HEK293 (cell line): ENCODE measurements around the gene ESPL1.

Experiments used
- CTCF ChIA-PET: fragments of 350-600 bp; formaldehyde crosslinking; extraction: SDS; loops from one replicate; lab custom pipeline; 2021; ENCODE audit warnings: antibody characterized with exemption; lab: Yijun Ruan, JAX
- POLR2A ChIA-PET: fragments of 300-600 bp; formaldehyde crosslinking; extraction: SDS; loops from one replicate; lab custom pipeline; 2020; ENCODE audit warnings: antibody characterized with exemption, inconsistent platforms; lab: Yijun Ruan, JAX
- H3K27ac ChIP-seq: fragments of 200-500 bp; sonication (Bioruptor generic); 2 replicates; pipeline ENCODE4 v1.5.1; 2014; ENCODE audit warnings: low read depth, low read length, control low read depth, inconsistent platforms; ENCODE audit errors: extremely low read depth
- H3K36me3 ChIP-seq, 2 experiments: fragments of 200-500 bp in 1 of 2; sonication (Bioruptor generic) in 1 of 2; 1 replicate in 1 of 2; 2 replicates in 1 of 2; pipeline ENCODE4 v1.5.1; 2014 to 2017; ENCODE audit warnings: inconsistent platforms in 2 of 2, low read length in 2 of 2; ENCODE audit not compliant: control insufficient read depth in 2 of 2, insufficient read depth in 1 of 2
- H3K4me1 ChIP-seq: fragments of 200-500 bp; sonication (Bioruptor generic); 2 replicates; pipeline ENCODE4 v1.5.1; 2014; ENCODE audit warnings: mild to moderate bottlenecking, low read length, inconsistent platforms; ENCODE audit not compliant: control insufficient read depth, insufficient read depth
- H3K4me3 ChIP-seq: 2 replicates; pipeline ENCODE4 v1.5.1; 2011; ENCODE audit warnings: low read depth, mild to moderate bottlenecking, control low read depth, low read length, moderate library complexity
- H3K9me3 ChIP-seq: fragments of 200-500 bp; sonication (Bioruptor generic); 2 replicates; pipeline ENCODE4 v1.5.1; 2014; ENCODE audit warnings: low read depth, low read length, inconsistent platforms; ENCODE audit not compliant: control insufficient read depth, insufficient read depth
- ATF2 ChIP-seq: fragments of 450-650 bp; formaldehyde crosslinking; IDR thresholded peaks from 2 replicates; pipeline ENCODE4 v1.5.1; 2016; ENCODE audit warnings: missing biosample characterization, missing genetic modification characterization, low read depth
- KLF16 ChIP-seq: fragments of 450-650 bp; formaldehyde crosslinking; IDR thresholded peaks from 2 replicates; pipeline ENCODE4 v1.5.1; 2017; ENCODE audit warnings: missing biosample characterization, missing genetic modification characterization
- KLF17 ChIP-seq: fragments of 450-650 bp; formaldehyde crosslinking; IDR thresholded peaks from 2 replicates; pipeline ENCODE4 v1.5.1; 2016; ENCODE audit warnings: missing biosample characterization, missing genetic modification characterization
- KLF8 ChIP-seq: fragments of 450-650 bp; formaldehyde crosslinking; IDR thresholded peaks from 2 replicates; pipeline ENCODE4 v1.5.1; 2016; ENCODE audit warnings: missing biosample characterization, missing genetic modification characterization
- PRDM6 ChIP-seq: fragments of 450-650 bp; formaldehyde crosslinking; IDR thresholded peaks from 2 replicates; pipeline ENCODE4 v1.5.1; 2017; ENCODE audit warnings: missing biosample characterization, missing genetic modification characterization
- SCRT1 ChIP-seq: fragments of 450-650 bp; formaldehyde crosslinking; IDR thresholded peaks from 2 replicates; pipeline ENCODE4 v1.5.1; 2016; ENCODE audit warnings: missing biosample characterization, missing genetic modification characterization, borderline replicate concordance
- SP3 ChIP-seq: fragments of 450-650 bp; formaldehyde crosslinking; IDR thresholded peaks from 2 replicates; pipeline ENCODE4 v1.5.1; 2016; ENCODE audit warnings: missing biosample characterization, missing genetic modification characterization
- SP7 ChIP-seq: fragments of 450-650 bp; formaldehyde crosslinking; IDR thresholded peaks from 2 replicates; pipeline ENCODE4 v1.5.1; 2016; ENCODE audit warnings: missing biosample characterization, missing genetic modification characterization
- WT1 ChIP-seq: fragments of 450-650 bp; formaldehyde crosslinking; IDR thresholded peaks from 2 replicates; pipeline ENCODE4 v1.5.1; 2016; ENCODE audit warnings: missing biosample characterization, missing genetic modification characterization
- ZBTB1 ChIP-seq: fragments of 450-650 bp; formaldehyde crosslinking; IDR thresholded peaks from 2 replicates; pipeline ENCODE4 v1.5.1; 2016; ENCODE audit warnings: missing biosample characterization, missing genetic modification characterization
- ZBTB10 ChIP-seq: fragments of 450-650 bp; formaldehyde crosslinking; IDR thresholded peaks from 2 replicates; pipeline ENCODE4 v1.5.1; 2016; ENCODE audit warnings: missing biosample characterization, missing genetic modification characterization
- ZBTB20 ChIP-seq: fragments of 450-650 bp; formaldehyde crosslinking; IDR thresholded peaks from 2 replicates; pipeline ENCODE4 v1.5.1; 2016; ENCODE audit warnings: missing biosample characterization, missing genetic modification characterization
- ZBTB7A ChIP-seq: fragments of 450-650 bp; formaldehyde crosslinking; IDR thresholded peaks from 2 replicates; pipeline ENCODE4 v1.5.1; 2016; ENCODE audit warnings: low read depth, missing biosample characterization, missing genetic modification characterization
- ZFP69B ChIP-seq: fragments of 450-650 bp; formaldehyde crosslinking; IDR thresholded peaks from 2 replicates; pipeline ENCODE4 v1.5.1; 2016; ENCODE audit warnings: missing biosample characterization, missing genetic modification characterization
- ZNF175 ChIP-seq: fragments of 450-650 bp; formaldehyde crosslinking; IDR thresholded peaks from 2 replicates; pipeline ENCODE4 v1.5.1; 2016; ENCODE audit warnings: missing biosample characterization, missing genetic modification characterization
- ZNF18 ChIP-seq: fragments of 450-650 bp; formaldehyde crosslinking; IDR thresholded peaks from 2 replicates; pipeline ENCODE4 v1.5.1; 2016; ENCODE audit warnings: missing biosample characterization, missing genetic modification characterization
- ZNF311 ChIP-seq: fragments of 450-650 bp; formaldehyde crosslinking; IDR thresholded peaks from 2 replicates; pipeline ENCODE4 v1.5.1; 2017; ENCODE audit warnings: missing biosample characterization, missing genetic modification characterization, borderline replicate concordance
- ZNF394 ChIP-seq: fragments of 450-650 bp; formaldehyde crosslinking; IDR thresholded peaks from 2 replicates; pipeline ENCODE4 v1.5.1; 2016; ENCODE audit warnings: missing biosample characterization, missing genetic modification characterization, mild to moderate bottlenecking, moderate library complexity, borderline replicate concordance
- ZNF600 ChIP-seq: fragments of 450-650 bp; formaldehyde crosslinking; IDR thresholded peaks from 2 replicates; pipeline ENCODE4 v1.5.1; 2016; ENCODE audit warnings: missing biosample characterization, missing genetic modification characterization
- ZNF658 ChIP-seq: fragments of 450-650 bp; formaldehyde crosslinking; IDR thresholded peaks from 2 replicates; pipeline ENCODE4; 2016; ENCODE audit warnings: missing biosample characterization, missing genetic modification characterization
- ZNF660 ChIP-seq: fragments of 450-650 bp; IDR thresholded peaks from 2 replicates; pipeline ENCODE4 v1.5.1; 2018; ENCODE audit warnings: missing biosample characterization, mild to moderate bottlenecking, missing genetic modification characterization
- ZNF664 ChIP-seq: fragments of 450-650 bp; formaldehyde crosslinking; IDR thresholded peaks from 2 replicates; pipeline ENCODE4 v1.5.1; 2016; ENCODE audit warnings: missing biosample characterization, missing genetic modification characterization
- ZNF768 ChIP-seq: fragments of 450-650 bp; formaldehyde crosslinking; IDR thresholded peaks from 2 replicates; pipeline ENCODE4 v1.5.1; 2018; ENCODE audit warnings: missing biosample characterization, mild to moderate bottlenecking, missing genetic modification characterization
- TF ChIP-seq, protein P1 (sequence below): fragments of 450-650 bp; formaldehyde crosslinking; IDR thresholded peaks from 2 replicates; pipeline ENCODE4 v1.5.1; 2016; ENCODE audit warnings: missing biosample characterization, missing genetic modification characterization
- TF ChIP-seq, protein P2 (sequence below): fragments of 450-650 bp; formaldehyde crosslinking; IDR thresholded peaks from 2 replicates; pipeline ENCODE4; 2016; ENCODE audit warnings: missing biosample characterization, missing genetic modification characterization

The ESPL1 gene

DNA sequence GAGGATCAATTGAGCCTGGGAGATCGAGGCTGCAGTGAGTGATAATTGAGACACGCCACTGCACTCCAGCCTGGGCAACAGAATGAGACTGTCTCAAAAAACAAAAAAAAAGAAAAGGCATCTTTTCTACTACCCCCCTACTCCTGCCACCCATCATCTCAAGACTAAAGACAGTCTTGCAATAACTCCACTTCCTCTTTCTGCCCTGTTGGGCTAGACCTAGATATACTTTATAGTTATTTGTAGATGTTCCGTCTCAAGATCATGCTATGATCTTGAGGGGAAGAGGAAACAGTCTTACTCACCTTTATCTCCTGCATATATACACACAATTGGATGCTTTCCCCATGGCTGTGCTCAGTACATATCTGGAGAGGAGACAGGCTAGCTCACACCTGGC, 12.1 kb upstream of the ESPL1 start (continued):
- TF ChIP-seq ZBTB10 (tag by site-specific recombination) (no peak), ZBTB20 (tag by site-specific recombination) (no peak), ZNF660 (tag by site-specific recombination) (no peak), SP3 (tag by site-specific recombination) (no peak), KLF16 (tag by site-specific recombination) (no peak), ZNF658 (tag by site-specific recombination) (no peak), ZBTB1 (no peak), ZNF18 (no peak), ZNF600 (no peak), WT1 (tag by site-specific recombination) (no peak), ZNF311 (tag by site-specific recombination) (no peak), SCRT1 (no peak)

GRCh38 chr12:53258541-53259539, 9.3 kb upstream of the ESPL1 start:
- peaks cover 0 to 12% of the 10 kb centered on the region in 2 experiments; a peak in 1 of 3 replicates for H3K36me3 ChIP-seq
- no peaks in the 10 kb centered on the region for H3K4me1 ChIP-seq
- POLR2A ChIA-PET, result interaction anchor here (1.8 kb wide), 1 partner anchor 10 kb away, joined by 5 read pairs; no protein-coding TSS in a partner anchor
- H3K4me3 ChIP-seq, result no peak overlapping the region
- H3K27ac ChIP-seq, result no peak overlapping the region
- CTCF ChIA-PET, result interaction anchor here (0.5 to 0.9 kb wide), 6 partner anchors 14 to 99 kb away, joined by 3 to 4 read pairs (median 3); no protein-coding TSS in a partner anchor
- no peaks in the 10 kb centered on the region for H3K9me3 ChIP-seq
- TF ChIP-seq SCRT1 (no peak), SP7 (tag by site-specific recombination) (no peak), ZNF664 (tag by site-specific recombination) (no peak), ZFP69B (no peak), ZNF175 (no peak), ZNF394 (tag by site-specific recombination) (no peak), KLF8 (tag by site-specific recombination) (no peak), PRDM6 (no peak), KLF17 (tag by site-specific recombination) (no peak), ATF2 (tag by site-specific recombination) (no peak), ZNF768 (no peak), ZBTB7A (no peak)
- TF ChIP-seq, protein P1, sequence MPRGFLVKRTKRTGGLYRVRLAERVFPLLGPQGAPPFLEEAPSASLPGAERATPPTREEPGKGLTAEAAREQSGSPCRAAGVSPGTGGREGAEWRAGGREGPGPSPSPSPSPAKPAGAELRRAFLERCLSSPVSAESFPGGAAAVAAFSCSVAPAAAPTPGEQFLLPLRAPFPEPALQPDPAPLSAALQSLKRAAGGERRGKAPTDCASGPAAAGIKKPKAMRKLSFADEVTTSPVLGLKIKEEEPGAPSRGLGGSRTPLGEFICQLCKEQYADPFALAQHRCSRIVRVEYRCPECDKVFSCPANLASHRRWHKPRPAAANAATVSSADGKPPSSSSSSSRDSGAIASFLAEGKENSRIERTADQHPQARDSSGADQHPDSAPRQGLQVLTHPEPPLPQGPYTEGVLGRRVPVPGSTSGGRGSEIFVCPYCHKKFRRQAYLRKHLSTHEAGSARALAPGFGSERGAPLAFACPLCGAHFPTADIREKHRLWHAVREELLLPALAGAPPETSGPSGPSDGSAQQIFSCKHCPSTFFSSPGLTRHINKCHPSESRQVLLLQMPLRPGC (tag by site-specific recombination), result no peak
- TF ChIP-seq, protein P2, sequence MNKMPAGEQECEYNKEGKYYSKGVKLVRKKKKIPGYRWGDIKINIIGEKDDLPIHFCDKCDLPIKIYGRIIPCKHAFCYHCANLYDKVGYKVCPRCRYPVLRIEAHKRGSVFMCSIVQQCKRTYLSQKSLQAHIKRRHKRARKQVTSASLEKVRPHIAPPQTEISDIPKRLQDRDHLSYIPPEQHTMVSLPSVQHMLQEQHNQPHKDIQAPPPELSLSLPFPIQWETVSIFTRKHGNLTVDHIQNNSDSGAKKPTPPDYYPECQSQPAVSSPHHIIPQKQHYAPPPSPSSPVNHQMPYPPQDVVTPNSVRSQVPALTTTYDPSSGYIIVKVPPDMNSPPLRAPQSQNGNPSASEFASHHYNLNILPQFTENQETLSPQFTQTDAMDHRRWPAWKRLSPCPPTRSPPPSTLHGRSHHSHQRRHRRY (tag by site-specific recombination), result no peak
